ENCODE data around the gene WNK2.
"Not testable (repeated sequence)": the region's sequence is repeated elsewhere in the genome, so short reads cannot be mapped to it uniquely, and the experiment has no call there.

Gene WNK2

GRCh38 chr9:93244101-93244500 lies 60.2 kb downstream of the WNK2 start:
- no peak for DNase-seq

- DNase-seq: no peak
Observed at GRCh38 chr9:93244510-93245436, 60.8 kb downstream of the WNK2 start.

GRCh38 chr9:93245437-93245970 lies 61.6 kb downstream of the WNK2 start:
- no peak for DNase-seq

- DNase-seq: no peak
Observed at GRCh38 chr9:93246111-93246510, 62.2 kb downstream of the WNK2 start.

- DNase-seq: no peak
Observed at GRCh38 chr9:93246526-93246925, 62.6 kb downstream of the WNK2 start.

- no peak for DNase-seq
Observed at GRCh38 chr9:93247099-93247865, 63.3 kb downstream of the WNK2 start.

GRCh38 chr9:93247892-93248291 lies 64.0 kb downstream of the WNK2 start:
- no peak for DNase-seq

- no peak for DNase-seq
Observed at GRCh38 chr9:93248386-93249040, 64.6 kb downstream of the WNK2 start.

GRCh38 chr9:93250185-93250584 lies 66.2 kb downstream of the WNK2 start:
- DNase-seq: no peak

- not testable (repeated sequence) for DNase-seq
Observed at GRCh38 chr9:93251309-93251708, 67.4 kb downstream of the WNK2 start.

- no peak for DNase-seq
Observed at GRCh38 chr9:93252116-93252780, 68.3 kb downstream of the WNK2 start.

- no peak for DNase-seq
Observed at GRCh38 chr9:93252781-93253530, 69.0 kb downstream of the WNK2 start.

GRCh38 chr9:93253633-93254032 lies 69.7 kb downstream of the WNK2 start:
- DNase-seq: no peak

- no peak for DNase-seq
Observed at GRCh38 chr9:93254061-93254481, 70.1 kb downstream of the WNK2 start.

GRCh38 chr9:93254806-93255493 lies 71.0 kb downstream of the WNK2 start:
- DNase-seq: no peak

GRCh38 chr9:93255494-93255867 lies 71.5 kb downstream of the WNK2 start:
- no peak for DNase-seq

GRCh38 chr9:93255994-93256877 lies 72.3 kb downstream of the WNK2 start:
- DNase-seq: no peak

- no peak for DNase-seq
Observed at GRCh38 chr9:93256878-93257807, 73.2 kb downstream of the WNK2 start.

GRCh38 chr9:93257808-93258331 lies 73.9 kb downstream of the WNK2 start:
- DNase-seq: no peak
